Measurements from ENCODE around the gene COLEC12.
"Not testable (repeated sequence)": the region's sequence is repeated elsewhere in the genome, so short reads cannot be mapped to it uniquely, and the experiment has no call there.

COLEC12 gene

DNA sequence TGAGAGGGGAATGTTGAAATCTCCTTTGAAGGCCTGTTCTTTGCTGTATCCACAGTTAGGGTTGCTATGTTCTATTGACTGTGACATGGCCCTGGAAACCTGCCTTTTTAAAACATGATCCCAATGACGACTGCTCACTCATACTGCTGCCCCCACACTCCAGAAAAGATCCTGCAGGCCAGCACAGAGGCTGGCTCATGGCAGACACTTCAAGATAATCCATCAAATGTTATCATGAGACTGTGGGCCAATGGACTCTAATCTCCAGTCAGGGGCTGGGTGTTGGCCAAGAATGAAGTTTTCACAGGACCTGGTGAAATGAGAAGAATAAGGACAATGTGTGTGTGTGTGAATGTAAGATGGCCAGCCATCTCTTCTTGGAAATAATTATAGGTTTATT is 173.7 kb downstream of the COLEC12 start:
- DNase-seq (ENCODE audit: low read depth in 2 of 2), result no peak

DNA sequence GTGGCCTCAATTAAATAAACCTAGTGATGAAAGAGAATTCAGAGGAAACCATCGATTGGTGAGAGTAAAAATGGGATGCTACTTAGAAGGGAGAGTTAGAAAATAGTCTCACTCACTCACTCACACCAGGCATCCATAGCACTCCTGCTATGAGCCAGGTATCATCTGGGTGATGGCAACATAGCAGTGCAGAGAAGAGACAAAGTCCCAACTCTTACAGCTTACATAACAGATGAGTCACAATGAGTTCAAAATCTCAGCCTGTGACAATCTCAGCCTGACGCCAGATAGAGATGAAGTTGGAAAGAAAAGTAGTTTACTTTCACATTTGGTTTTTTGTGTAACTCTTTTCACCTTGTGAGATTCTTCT is 177.3 kb downstream of the COLEC12 start:
- no peak for DNase-seq (ENCODE audit: low read depth in 2 of 2)

GRCh38 chr18:321865-322467 is 178.5 kb downstream of the COLEC12 start:
- no peak for DNase-seq (ENCODE audit: low read depth in 2 of 2)

DNA sequence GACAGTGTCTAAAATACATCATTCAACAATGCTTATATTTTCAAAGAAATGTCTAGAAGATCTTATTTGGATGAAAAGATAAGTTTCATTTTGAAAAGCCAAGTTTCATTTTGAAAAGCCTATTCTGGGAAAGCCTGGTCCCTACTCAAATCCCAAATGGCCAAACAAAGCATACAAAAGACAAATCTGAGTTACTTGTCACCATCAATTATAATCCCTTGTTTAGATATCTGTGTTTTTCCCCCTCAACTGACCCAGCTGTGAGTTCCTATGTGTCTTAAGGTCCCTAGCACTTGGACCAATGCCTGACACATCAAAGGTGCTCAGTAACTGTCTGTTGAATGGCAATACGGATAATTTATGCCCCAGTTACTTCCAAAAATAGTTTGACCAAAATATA is 180.3 kb downstream of the COLEC12 start:
- no peak for DNase-seq (ENCODE audit: low read depth in 2 of 2)

- DNase-seq (ENCODE audit: low read depth in 2 of 2), result no peak
Measured at GRCh38 chr18:319720-320119, 180.8 kb downstream of the COLEC12 start.

- DNase-seq (ENCODE audit: low read depth in 2 of 2), result no peak
Measured at GRCh38 chr18:318791-319291, 181.7 kb downstream of the COLEC12 start.

DNA sequence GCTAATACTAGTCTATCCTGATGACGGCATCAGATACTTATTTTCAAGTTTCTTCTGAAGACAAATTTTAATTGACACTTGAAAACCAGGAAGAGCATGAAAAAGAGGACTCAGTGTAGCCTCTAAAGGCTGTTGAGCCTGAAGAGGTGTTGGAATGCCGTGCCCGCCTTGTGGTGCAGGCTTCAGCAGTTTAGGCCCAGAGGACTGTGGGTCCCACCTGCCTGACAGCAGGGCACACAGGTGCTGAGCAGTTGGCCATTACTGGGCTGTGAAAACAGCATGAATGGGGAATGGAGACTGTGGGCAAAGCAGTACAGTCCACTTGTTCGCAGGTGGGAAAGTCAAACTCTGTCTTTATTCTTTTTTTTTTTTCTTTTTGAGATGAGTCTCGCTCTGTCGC is 182.9 kb downstream of the COLEC12 start:
- no peak for DNase-seq (ENCODE audit: low read depth in 2 of 2)

GRCh38 chr18:316393-316792 is 184.1 kb downstream of the COLEC12 start:
- DNase-seq (ENCODE audit: low read depth in 2 of 2), result no peak

- no peak for DNase-seq (ENCODE audit: low read depth in 2 of 2)
Measured at GRCh38 chr18:313931-314330, 186.6 kb downstream of the COLEC12 start.

DNA sequence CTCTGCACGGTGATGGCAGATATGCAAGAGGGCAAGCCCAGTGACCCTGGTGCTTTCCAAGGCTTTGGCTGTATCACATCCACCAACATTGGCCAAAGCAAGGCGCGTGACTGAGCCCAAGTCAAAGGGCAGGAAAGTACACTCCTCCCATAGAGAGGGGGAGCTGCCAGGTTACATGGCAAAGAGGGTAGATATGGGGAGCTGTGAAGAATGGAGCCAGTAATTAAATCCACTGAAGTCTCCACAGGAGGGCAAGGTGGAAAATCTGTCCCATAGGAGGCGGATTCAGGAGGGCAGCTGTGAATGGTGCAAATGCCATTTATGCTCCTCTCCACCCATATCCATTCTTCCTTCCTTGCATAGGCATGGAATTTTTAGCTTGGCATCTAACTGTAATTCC is 188.1 kb downstream of the COLEC12 start:
- no peak for DNase-seq (ENCODE audit: low read depth in 2 of 2)

- no peak for DNase-seq (ENCODE audit: low read depth in 2 of 2)
Measured at GRCh38 chr18:310042-310441, 190.5 kb downstream of the COLEC12 start.

DNA sequence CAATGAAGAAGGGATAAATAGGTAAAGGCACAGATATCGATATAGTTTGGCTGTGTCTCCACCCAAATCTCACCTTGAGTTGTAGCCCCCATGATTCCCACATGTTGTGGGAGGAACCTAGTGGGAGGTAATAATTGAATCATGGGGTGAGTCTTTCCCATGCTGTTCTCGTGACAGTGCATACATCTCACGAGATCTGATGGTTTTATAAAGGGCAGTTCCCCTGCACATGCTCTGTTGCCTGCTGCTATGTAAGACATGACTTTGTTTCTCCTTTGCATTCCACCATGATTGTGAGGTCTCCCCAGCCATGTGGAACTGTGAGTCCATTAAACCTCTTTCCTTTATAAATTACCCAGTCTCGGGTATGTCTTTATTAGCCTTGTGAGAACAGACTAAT is 192.4 kb downstream of the COLEC12 start:
- not testable (repeated sequence) for DNase-seq (ENCODE audit: low read depth in 2 of 2)

GRCh38 chr18:306608-307255 is 193.8 kb downstream of the COLEC12 start:
- DNase-seq (ENCODE audit: low read depth in 2 of 2), result no peak

- no peak for DNase-seq (ENCODE audit: low read depth in 2 of 2)
Measured at GRCh38 chr18:305003-305501, 195.4 kb downstream of the COLEC12 start.

GRCh38 chr18:303607-304006 is 196.9 kb downstream of the COLEC12 start:
- DNase-seq (ENCODE audit: low read depth in 2 of 2), result no peak

DNA sequence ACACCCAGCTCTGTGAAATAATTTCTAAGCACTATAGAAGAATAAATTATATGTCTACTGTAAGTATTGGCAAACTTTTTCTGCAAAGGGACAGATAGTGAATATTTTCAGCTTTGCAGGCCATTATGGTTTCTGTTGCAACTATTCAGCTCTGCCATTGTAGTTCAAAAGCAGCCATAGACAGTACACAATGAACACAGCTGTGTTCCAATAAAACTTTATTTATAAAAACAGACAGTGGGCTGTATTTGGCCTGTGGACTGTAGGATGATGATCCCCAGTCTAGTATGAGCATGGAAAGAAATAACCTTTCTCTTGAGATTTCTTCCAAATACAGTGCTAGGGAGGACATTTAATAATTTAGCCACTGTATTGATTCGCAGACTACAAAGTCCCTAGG is 197.5 kb downstream of the COLEC12 start:
- DNase-seq (ENCODE audit: low read depth in 2 of 2), result no peak

DNA sequence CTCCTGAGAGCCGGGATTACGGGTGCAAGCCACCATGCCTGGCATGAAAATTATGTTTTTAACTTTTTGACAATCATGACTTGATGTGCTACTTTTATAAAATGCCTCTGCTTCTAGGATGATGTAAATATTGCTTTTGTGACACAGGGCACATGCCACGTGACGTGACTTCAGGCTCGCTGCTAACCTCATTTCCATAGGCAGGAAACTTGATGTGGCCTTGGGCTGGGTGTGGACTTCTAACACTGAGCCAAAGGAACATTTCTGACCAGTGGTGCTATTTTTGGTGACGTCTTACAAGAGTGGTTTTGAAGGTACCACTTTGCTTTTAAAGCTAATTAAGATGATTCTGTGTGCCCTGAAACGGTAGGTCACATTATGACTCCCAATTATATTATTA is 198.4 kb downstream of the COLEC12 start:
- no peak for DNase-seq (ENCODE audit: low read depth in 2 of 2)

DNA sequence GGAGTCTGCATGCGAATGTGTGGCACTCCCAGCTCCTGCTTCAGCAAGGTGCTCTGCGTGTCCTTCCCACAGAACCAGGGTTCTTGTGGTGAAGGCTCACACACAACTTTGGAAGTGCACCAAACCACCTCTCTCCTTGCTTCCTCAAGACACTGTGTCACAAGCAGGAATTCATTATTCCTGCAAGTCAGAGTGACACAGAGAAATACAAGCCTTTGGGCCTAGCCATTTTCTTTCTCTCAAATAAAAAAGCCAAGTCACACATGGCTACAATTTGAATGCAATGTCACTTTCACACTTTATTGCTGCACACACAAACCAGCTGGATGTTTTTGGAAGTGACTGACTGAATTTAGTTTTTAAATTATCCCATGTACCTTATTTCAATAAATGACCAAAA is 202.6 kb downstream of the COLEC12 start:
- DNase-seq (ENCODE audit: low read depth in 2 of 2), result no peak

DNA sequence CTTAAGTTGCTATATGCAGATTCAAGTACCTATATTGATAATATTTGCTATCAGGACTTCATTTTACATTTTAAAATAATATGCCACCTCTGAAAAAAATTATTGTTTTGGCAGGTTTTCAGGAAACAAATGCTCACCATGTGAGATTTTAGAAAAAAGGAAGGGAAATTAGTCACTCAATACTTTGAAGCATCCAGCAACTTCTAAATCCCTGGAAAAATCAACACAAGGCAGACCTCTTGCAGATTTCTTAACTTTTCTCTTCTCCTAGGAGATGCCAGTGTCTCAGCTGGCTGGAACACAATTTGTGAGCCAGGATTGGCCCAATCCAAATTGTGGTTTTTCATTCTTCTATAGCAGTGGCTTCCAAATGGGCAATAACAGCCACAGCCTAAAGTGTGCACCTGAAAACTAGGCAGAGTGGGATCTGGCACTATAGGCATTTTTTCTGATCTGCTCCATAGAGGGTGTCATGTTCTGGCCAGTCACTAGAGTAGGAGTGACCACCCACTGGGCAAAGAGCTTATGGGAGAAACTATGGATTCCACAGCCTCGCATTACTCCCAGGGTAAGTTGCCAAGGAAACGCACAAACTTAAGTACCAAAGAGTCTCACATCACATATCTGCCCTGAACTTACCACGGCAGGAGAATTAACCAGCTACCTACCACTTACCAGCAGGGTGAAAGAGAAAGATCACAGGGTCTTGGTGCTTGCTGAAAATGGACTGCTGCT is 204.6 kb downstream of the COLEC12 start:
- no peak for DNase-seq (ENCODE audit: low read depth in 2 of 2)

- no peak for DNase-seq (ENCODE audit: low read depth in 2 of 2)
Measured at GRCh38 chr18:294566-294965, 205.9 kb downstream of the COLEC12 start.

DNA sequence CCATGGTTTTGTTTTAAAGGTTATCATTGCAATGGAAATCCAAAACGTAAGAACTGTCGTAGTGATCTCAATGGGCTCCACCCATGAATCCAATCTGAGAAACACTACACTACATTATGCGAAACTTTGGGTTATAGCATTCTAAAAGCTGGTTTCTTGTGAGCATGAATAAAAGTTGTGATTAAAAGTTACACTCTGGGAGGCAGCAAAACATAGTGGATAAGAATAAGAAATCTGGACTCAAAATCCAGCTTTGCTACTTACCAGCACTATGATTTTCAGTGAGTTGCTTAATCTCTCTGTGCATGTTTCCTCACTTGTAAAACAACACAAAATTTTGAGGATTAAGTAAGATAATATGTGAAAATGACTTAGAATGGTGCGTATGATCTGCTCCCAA is 207.0 kb downstream of the COLEC12 start:
- no peak for DNase-seq (ENCODE audit: low read depth in 2 of 2)

- DNase-seq (ENCODE audit: low read depth in 2 of 2), result no peak
Measured at GRCh38 chr18:292271-292670, 208.2 kb downstream of the COLEC12 start.

GRCh38 chr18:289970-290369 is 210.5 kb downstream of the COLEC12 start:
- DNase-seq (ENCODE audit: low read depth in 2 of 2), result not testable (repeated sequence)
